Stimulated activated CD8-positive, alpha-beta memory T cell treated with anti-CD3 and anti-CD28 coated beads, Interleukin-15, amount 100 ng/mL, for 24 hours (primary cell): ENCODE data around the gene SH3GLB2.
"Not testable (repeated sequence)": the region's sequence is repeated elsewhere in the genome, so short reads cannot be mapped to it uniquely, and the experiment has no call there.

Experiments used
- DNase-seq: peaks from one replicate; pipeline ENCODE4 v3.0.0-alpha.2; 2020; ENCODE audit warnings: low read depth

SH3GLB2 gene

GRCh38 chr9:129014608-129015007 is 13.5 kb downstream of the SH3GLB2 start:
- no peak for DNase-seq

GRCh38 chr9:129014124-129014523 is 14.0 kb downstream of the SH3GLB2 start:
- no peak for DNase-seq

GRCh38 chr9:129013674-129014073 is 14.5 kb downstream of the SH3GLB2 start:
- no peak for DNase-seq

GRCh38 chr9:129012893-129013448 is 15.2 kb downstream of the SH3GLB2 start:
- no peak for DNase-seq

- no peak for DNase-seq
These were observed 15.8 kb downstream of the SH3GLB2 start for GRCh38 chr9:129012343-129012742.

GRCh38 chr9:129011761-129012181 is 16.4 kb downstream of the SH3GLB2 start:
- no peak for DNase-seq

- no peak for DNase-seq
These were observed 17.0 kb downstream of the SH3GLB2 start for GRCh38 chr9:129011170-129011569.

- DNase-seq = no peak
These were observed 17.7 kb downstream of the SH3GLB2 start for GRCh38 chr9:129010267-129010975.

GRCh38 chr9:129009584-129010141 is 18.5 kb downstream of the SH3GLB2 start:
- no peak for DNase-seq

GRCh38 chr9:129008986-129009583 is 19.0 kb downstream of the SH3GLB2 start:
- DNase-seq = no peak

- DNase-seq = no peak
These were observed 19.6 kb downstream of the SH3GLB2 start for GRCh38 chr9:129008469-129008965.

- DNase-seq = no peak
These were observed 20.2 kb downstream of the SH3GLB2 start for GRCh38 chr9:129007766-129008468.

GRCh38 chr9:129007035-129007765 is 20.9 kb downstream of the SH3GLB2 start:
- DNase-seq = no peak

GRCh38 chr9:129006328-129007034 is 21.6 kb downstream of the SH3GLB2 start:
- DNase-seq = no peak

- DNase-seq = no peak
These were observed 22.7 kb downstream of the SH3GLB2 start for GRCh38 chr9:129005336-129005997.

GRCh38 chr9:129004173-129004572 is 24.0 kb downstream of the SH3GLB2 start:
- DNase-seq = not testable (repeated sequence)

GRCh38 chr9:129002992-129003391 is 25.1 kb downstream of the SH3GLB2 start:
- DNase-seq = no peak

GRCh38 chr9:129001504-129002325 is 26.4 kb downstream of the SH3GLB2 start:
- no peak for DNase-seq

GRCh38 chr9:128999581-129000206 is 28.4 kb downstream of the SH3GLB2 start:
- no peak for DNase-seq
